HCT116 (cell line): ENCODE data around the gene HK3. TPM values are rescaled to one million over a fixed set of nuclear protein-coding genes. Genes with fewer than 3 reads are reported as not detected.

Experiments
- ATAC-seq: fragments of 200-7000 bp; cut with Tn5 transposase; 2 replicates; pipeline ENCODE4 v1.9.1; 2020; ENCODE audit warnings: mild to moderate bottlenecking, moderate library complexity
- BruUV-seq: library from RNA; stranded (reverse); fragments of 400-500 nt; replicated peaks from 2 replicates; lab custom pipeline; 2021; lab: Mats Ljungman, UMichigan
- CTCF ChIA-PET: fragments of 300-600 bp; sonication (Branson Sonifier 250); formaldehyde crosslinking; loops from one replicate; lab custom pipeline; 2021; ENCODE audit warnings: antibody characterized with exemption; lab: Charles Lee
- POLR2A ChIA-PET: fragments of 300-600, 350-600 bp; sonication (Branson Sonifier 250); formaldehyde crosslinking; loops from one replicate; lab custom pipeline; 2021; ENCODE audit warnings: antibody characterized with exemption; lab: Charles Lee
- RAD21 ChIA-PET, 2 experiments: fragments of 300-600 bp; sonication (Branson Sonifier 250); formaldehyde crosslinking; loops; one replicate each; lab custom pipeline; 2023; ENCODE audit warnings: low total read pairs in 2 of 2; ENCODE audit not compliant: uncharacterized antibody in 2 of 2, unreplicated experiment in 2 of 2, low non-redundant PET in 1 of 2; lab: Charles Lee
- DNase-seq: peaks from one replicate; pipeline ENCODE4 v3.0.0-alpha.2; 2010; ENCODE audit warnings: low read depth, low spot score
- H2AFZ ChIP-seq: fragments of 200-600 bp; shearing (Covaris generic), sonication (generic); 2 replicates; pipeline ENCODE4 v1.6.1; 2017; ENCODE audit warnings: low read depth, mixed run types, mixed read lengths, antibody characterized with exemption, low read length; ENCODE audit not compliant: poor library complexity, severe bottlenecking
- H3K27ac ChIP-seq: 2 replicates; pipeline ENCODE4 v1.5.1; 2012; ENCODE audit warnings: low read depth, low read length
- H3K27me3 ChIP-seq: fragments of 200-600 bp; sonication (generic); 2 replicates; pipeline ENCODE4 v1.6.1; 2016; ENCODE audit warnings: mixed run types, low read length, mixed read lengths; ENCODE audit not compliant: insufficient read depth
- H3K36me3 ChIP-seq, 2 experiments: fragments of 200-500 bp in 1 of 2; fragments of 200-600 bp in 1 of 2; sonication (Bioruptor generic) in 1 of 2; sonication (generic) in 1 of 2; 2 replicates each; pipeline versions ENCODE4 v1.5.1 to v1.6.1; 2014 to 2016; ENCODE audit warnings: low read length in 2 of 2, inconsistent platforms in 1 of 2, mixed read lengths in 1 of 2, mixed run types in 1 of 2; ENCODE audit not compliant: insufficient read depth in 2 of 2, control insufficient read depth in 1 of 2
- H3K4me1 ChIP-seq, 2 experiments: fragments of 200-600 bp in 1 of 2; sonication (generic) in 1 of 2; 2 replicates each; pipeline versions ENCODE4 v1.5.1 to v1.6.1; 2012 to 2017; ENCODE audit warnings: low read length in 2 of 2, inconsistent platforms in 1 of 2, mild to moderate bottlenecking in 1 of 2, mixed read lengths in 1 of 2, mixed run types in 1 of 2, moderate library complexity in 1 of 2; ENCODE audit not compliant: insufficient read depth in 2 of 2, control insufficient read depth in 1 of 2
- H3K4me2 ChIP-seq: fragments of 200-600 bp; sonication (generic); 2 replicates; pipeline ENCODE4 v1.6.1; 2017; ENCODE audit warnings: mixed run types, low read length, mixed read lengths
- H3K4me3 ChIP-seq, 2 experiments: fragments of 200-600 bp in 1 of 2; sonication (generic) in 1 of 2; replicated peaks in 1 of 2; 2 replicates each; pipeline ENCODE4 v1.5.1; 2011 to 2016; ENCODE audit warnings: low read length in 2 of 2, control low read depth in 1 of 2, low read depth in 1 of 2, mild to moderate bottlenecking in 1 of 2, mixed read lengths in 1 of 2, mixed run types in 1 of 2
- H3K79me2 ChIP-seq: fragments of 200-600 bp; sonication (generic); 2 replicates; pipeline ENCODE4 v1.6.1; 2017; ENCODE audit warnings: mild to moderate bottlenecking, mixed run types, low read length, moderate library complexity, mixed read lengths; ENCODE audit not compliant: insufficient read depth
- H3K9ac ChIP-seq: fragments of 200-600 bp; sonication (generic); 2 replicates; pipeline ENCODE4 v1.6.1; 2016; ENCODE audit warnings: low read length, mixed read lengths
- H3K9me2 ChIP-seq: fragments of 200-600 bp; sonication (generic), shearing (Covaris generic); 2 replicates; pipeline ENCODE4 v1.6.1; 2017; ENCODE audit warnings: mixed run types, mild to moderate bottlenecking, moderate library complexity; ENCODE audit not compliant: insufficient read depth
- H3K9me3 ChIP-seq, 2 experiments: fragments of 200-500 bp in 1 of 2; fragments of 200-600 bp in 1 of 2; sonication (Bioruptor generic) in 1 of 2; sonication (generic) in 1 of 2; 2 replicates each; pipeline ENCODE4 v1.6.1; 2014 to 2017; ENCODE audit warnings: low read length in 2 of 2, mixed read lengths in 2 of 2, inconsistent platforms in 1 of 2, low read depth in 1 of 2, mild to moderate bottlenecking in 1 of 2, mixed run types in 1 of 2, moderate library complexity in 1 of 2; ENCODE audit not compliant: control insufficient read depth in 1 of 2, insufficient read depth in 1 of 2
- H4K20me1 ChIP-seq: fragments of 200-600 bp; sonication (generic), shearing (Covaris generic); 2 replicates; pipeline ENCODE4 v1.6.1; 2017; ENCODE audit warnings: mixed run types, mild to moderate bottlenecking, moderate library complexity; ENCODE audit not compliant: insufficient read depth
- ATF3 ChIP-seq: IDR thresholded peaks from 2 replicates; pipeline ENCODE4 v1.6.1; 2012
- CBX3 ChIP-seq: IDR thresholded peaks from 2 replicates; pipeline ENCODE4 v1.6.1; 2012; ENCODE audit warnings: low read depth
- CEBPB ChIP-seq: IDR thresholded peaks from 2 replicates; pipeline ENCODE4 v1.6.1; 2012; ENCODE audit warnings: low read depth
- EGR1 ChIP-seq: IDR thresholded peaks from 2 replicates; pipeline ENCODE4 v1.6.1; 2012; ENCODE audit warnings: low read depth
- ELF1 ChIP-seq: IDR thresholded peaks from 2 replicates; pipeline ENCODE4 v1.6.1; 2012; ENCODE audit warnings: low read depth, borderline replicate concordance
- EZH2 ChIP-seq: fragments of 200-600 bp; sonication (generic); IDR thresholded peaks from 2 replicates; pipeline ENCODE4 v1.6.1; 2017; ENCODE audit warnings: antibody characterized with exemption, mixed run types
- EZH2phosphoT487 ChIP-seq: fragments of 200-600 bp; IDR thresholded peaks from 2 replicates; pipeline ENCODE4 v1.6.1; 2018; ENCODE audit warnings: antibody characterized with exemption, borderline replicate concordance
- FOSL1 ChIP-seq: IDR thresholded peaks from 2 replicates; pipeline ENCODE4 v1.6.1; 2012; ENCODE audit warnings: low read depth
- JUND ChIP-seq: IDR thresholded peaks from 2 replicates; pipeline ENCODE4 v1.6.1; 2012
- MAX ChIP-seq: IDR thresholded peaks from 2 replicates; pipeline ENCODE4 v1.6.1; 2012
- POLR2A ChIP-seq: IDR thresholded peaks from 2 replicates; pipeline ENCODE4 v1.7.0; 2011; ENCODE audit warnings: borderline replicate concordance; ENCODE audit not compliant: insufficient read depth, insufficient read length; ENCODE audit errors: extremely low read depth
- POLR2AphosphoS5 ChIP-seq: IDR thresholded peaks from 2 replicates; pipeline ENCODE4 v1.6.1; 2011; ENCODE audit warnings: mild to moderate bottlenecking, low read depth, low read length, moderate library complexity
- RAD21 ChIP-seq: IDR thresholded peaks from 2 replicates; pipeline ENCODE4 v1.6.1; 2012; ENCODE audit warnings: low read depth, mild to moderate bottlenecking
- REST ChIP-seq: IDR thresholded peaks from 2 replicates; pipeline ENCODE4 v1.6.1; 2012; ENCODE audit warnings: low read depth
- SP1 ChIP-seq: IDR thresholded peaks from 2 replicates; pipeline ENCODE4 v1.6.1; 2012; ENCODE audit warnings: low read depth
- SRF ChIP-seq: IDR thresholded peaks from 2 replicates; pipeline ENCODE4 v1.6.1; 2012; ENCODE audit warnings: low read depth
- TCF7L2 ChIP-seq: IDR thresholded peaks from 2 replicates; pipeline ENCODE4 v1.7.0; 2011; ENCODE audit warnings: borderline replicate concordance, inconsistent platforms; ENCODE audit not compliant: insufficient read depth, insufficient read length; ENCODE audit errors: extremely low read depth
- YY1 ChIP-seq: IDR thresholded peaks from 2 replicates; pipeline ENCODE4 v1.6.1; 2011; ENCODE audit warnings: low read length, low read depth, moderate library complexity, mild to moderate bottlenecking; ENCODE audit not compliant: insufficient replicate concordance; ENCODE audit errors: extremely low read depth
- ZBTB33 ChIP-seq: IDR thresholded peaks from 2 replicates; pipeline ENCODE4 v1.6.1; 2011; ENCODE audit warnings: mild to moderate bottlenecking, low read length, moderate library complexity; ENCODE audit not compliant: insufficient replicate concordance; ENCODE audit errors: extremely low read depth
- ZFX ChIP-seq: fragments of 450-650 bp; IDR thresholded peaks from 2 replicates; pipeline ENCODE4 v1.6.1; 2017
- intact Hi-C: fragments of 100-400 bp; cut with micrococcal nuclease; formaldehyde crosslinking; loops from 2 replicates; pipeline ENCODE4 v1.10.0; 2022
- total RNA-seq: library from RNA; stranded (reverse); gene quantifications from one replicate; pipeline ENCODE4 v1.2.1, GENCODE V29; 2021; ENCODE audit not compliant: unreplicated experiment

HK3 gene
- total RNA-seq, 1 experiment from 2014 or later = 0.30 TPM

GRCh38 chr5:176878906-176879662 is 20.1 kb downstream of the HK3 start:
- H2AFZ ChIP-seq = no peak overlapping the region
- no peak overlapping the region for H3K27ac ChIP-seq
- no peaks in the 10 kb centered on the region for H3K4me1 ChIP-seq
- RAD21 ChIA-PET = interaction anchor here in 1 of 2 experiments (1.2 kb wide), 1 partner anchor 219 kb away, joined by 3 read pairs; no protein-coding TSS in a partner anchor
- no peaks in the 10 kb centered on the region for H3K27me3 ChIP-seq
- no peaks in the 10 kb centered on the region for H3K9me2 ChIP-seq
- no peak overlapping the region for H3K4me2 ChIP-seq
- DNase-seq = no peak
- BruUV-seq = no TSS peak
- TF ChIP-seq CBX3 (no peak), ELF1 (no peak), EGR1 (no peak), SP1 (no peak), FOSL1 (no peak), EZH2phosphoT487 (no peak), POLR2A (no peak), ZBTB33 (no peak), SRF (no peak), ZFX (no peak), REST (no peak), JUND (no peak), RAD21 (no peak), ATF3 (no peak), CEBPB (no peak), TCF7L2 (no peak), MAX (no peak), EZH2 (no peak), POLR2AphosphoS5 (no peak), YY1 (no peak)
- no peaks in the 10 kb centered on the region for H4K20me1 ChIP-seq
- H3K36me3 ChIP-seq = no peaks in the 10 kb centered on the region
- H3K79me2 ChIP-seq = no peaks in the 10 kb centered on the region
- POLR2A ChIA-PET = no interaction called here
- intact Hi-C loops = no loop called here
- ATAC-seq = no peak
- H3K9ac ChIP-seq = no peak overlapping the region
- no peak overlapping the region for H3K4me3 ChIP-seq
- CTCF ChIA-PET = no interaction called here
- no peaks in the 10 kb centered on the region for H3K9me3 ChIP-seq
